Adrenal gland (tissue), 12 donors: ENCODE data around the gene ZC3H12A. TPM values are rescaled to one million over a fixed set of nuclear protein-coding genes. Genes with fewer than 3 reads are reported as not detected.
"Not testable (repeated sequence)": the region's sequence is repeated elsewhere in the genome, so short reads cannot be mapped to it uniquely, and the experiment has no call there.

Source experiments
- DNase-seq, 7 donors: peaks; one replicate each; pipeline ENCODE4 v3.0.0-alpha.2; 2019 to 2020
- H3K27ac ChIP-seq, 5 donors: fragments of 200-600 bp; sonication (generic) in 4 of 5; 1 replicate in 3 of 5; 2 replicates in 2 of 5; pipeline versions ENCODE4 v1.5.1 to v1.8.0; 2016 to 2020; ENCODE audit warnings: mild to moderate bottlenecking in 1 of 5
- H3K27me3 ChIP-seq: fragments of 200-600 bp; 2 replicates; pipeline ENCODE4 v1.8.0; 2021
- H3K36me3 ChIP-seq, 2 donors: fragments of 200-600 bp; replicated peaks in 1 of 2; 1 replicate in 1 of 2; 2 replicates in 1 of 2; pipeline versions ENCODE4 v1.5.1 to v1.8.0; 2018 to 2022
- H3K4me1 ChIP-seq, 2 donors: fragments of 200-600 bp; replicated peaks in 1 of 2; 1 replicate in 1 of 2; 2 replicates in 1 of 2; pipeline versions ENCODE4 v1.5.1 to v1.8.0; 2018 to 2021
- H3K4me3 ChIP-seq, 4 donors: fragments of 200-600 bp; sonication (generic) in 3 of 4; one replicate each; pipeline ENCODE4 v1.5.1; 2016 to 2018
- H3K9me3 ChIP-seq, 3 donors: fragments of 200-600 bp; sonication (generic) in 1 of 3; replicated peaks in 1 of 3; 1 replicate in 2 of 3; 2 replicates in 1 of 3; pipeline versions ENCODE4 v1.5.1 to v1.8.0; 2016 to 2021
- POLR2A ChIP-seq, 2 donors: fragments of 450-650 bp; IDR thresholded peaks; one replicate each; pipeline ENCODE4 v1.6.1; 2017; ENCODE audit warnings: antibody characterized with exemption in 2 of 2, mild to moderate bottlenecking in 2 of 2, moderate library complexity in 1 of 2
- WGBS, 4 donors: extraction: QIAGEN DNeasy Blood & Tissue Kit in 2 of 4; methylation state at CpG; one replicate each; pipeline versions ENCODE4 v1.1.5 to v1.1.7; 2013 to 2017; 5-methylcytosine and 5-hydroxymethylcytosine counted together
- intact Hi-C, 2 donors: fragments of 100-400 bp; cut with DNase I; formaldehyde crosslinking; loops; one replicate each; pipeline versions ENCODE4 v1.14.1 to v1.15.0; 2022 to 2023
- polyA plus RNA-seq, 3 donors: library from polyadenylated mRNA; stranded (reverse); fragments of 200-250 nt in 2 of 3; fragments of 350-450 nt in 1 of 3; fragmentation: Illumina TruSeq in 1 of 3; extraction: RNeasy Lipid Tissue Mini Kit (QIAGEN cat#74804) in 1 of 3; gene quantifications; one replicate each; pipeline ENCODE4 v1.2.3, GENCODE V29; 2013 to 2014
- total RNA-seq, 9 donors: library from RNA; depleted of rRNA in 4 of 9; stranded (reverse); fragments of >200 nt in 4 of 9; fragments of 120-200 nt in 1 of 9; fragmentation: NEBNext Ultra II Directional in 1 of 9; extraction: Animal tissue kit (Norgen Biotek cat#: 25700) in 1 of 9; gene quantifications; one replicate each; pipeline versions ENCODE4 v1.1.0 to v1.2.4, GENCODE V29; 2013 to 2023
- TF ChIP-seq, protein P1 (sequence below), 6 experiments: fragments of 450-650 bp in 4 of 6; fragments of 200-600 bp in 2 of 6; sonication (generic) in 1 of 6; IDR thresholded peaks; 1 replicate in 5 of 6; 2 replicates in 1 of 6; pipeline versions ENCODE4 v1.5.1 to v1.8.0; 2016 to 2021; ENCODE audit warnings: antibody characterized with exemption in 6 of 6, mild to moderate bottlenecking in 2 of 6, moderate library complexity in 1 of 6
- donor health status: healthy with polysubstance abuse.
- donor health status: Bipolar disorder and iron deficiency.
- donor health status: DM: yes; HTN: yes; CAD: no.
- donor health status: DM: no; HTN: no; CAD: no.
- donor health status: DM: no; HTN: no; CAD: no.
- donor health status: DM: yes; HTN: yes; CAD: no.

The ZC3H12A gene
- total and polyA plus RNA-seq, 12 donors, result 3.2 to 53.0 (median 17.4) TPM

GRCh38 chr1:37497832-37498231 lies 23.5 kb downstream of the ZC3H12A start:
- intact Hi-C loops, result no loop called here
- Histone ChIP-seq H3K4me3 (no peak overlapping the region), H3K27ac (no peak overlapping the region), H3K4me1 (peaks cover 9 to 12% of the 10 kb centered on the region in 2 donors), H3K36me3 (peaks cover 0 to 47% of the 10 kb centered on the region in 2 donors), H3K27me3 (no peaks in the 10 kb centered on the region), H3K9me3 (no peaks in the 10 kb centered on the region)
- no peak for DNase-seq
- whole genome bisulfite sequencing, 4 donors, result 92 to 100% (median 98%) methylated on average over 2 of the region's 2 CpGs
- TF ChIP-seq POLR2A (IDR thresholded peaks at IDR 0.05), result no peak
- TF ChIP-seq, protein P1, sequence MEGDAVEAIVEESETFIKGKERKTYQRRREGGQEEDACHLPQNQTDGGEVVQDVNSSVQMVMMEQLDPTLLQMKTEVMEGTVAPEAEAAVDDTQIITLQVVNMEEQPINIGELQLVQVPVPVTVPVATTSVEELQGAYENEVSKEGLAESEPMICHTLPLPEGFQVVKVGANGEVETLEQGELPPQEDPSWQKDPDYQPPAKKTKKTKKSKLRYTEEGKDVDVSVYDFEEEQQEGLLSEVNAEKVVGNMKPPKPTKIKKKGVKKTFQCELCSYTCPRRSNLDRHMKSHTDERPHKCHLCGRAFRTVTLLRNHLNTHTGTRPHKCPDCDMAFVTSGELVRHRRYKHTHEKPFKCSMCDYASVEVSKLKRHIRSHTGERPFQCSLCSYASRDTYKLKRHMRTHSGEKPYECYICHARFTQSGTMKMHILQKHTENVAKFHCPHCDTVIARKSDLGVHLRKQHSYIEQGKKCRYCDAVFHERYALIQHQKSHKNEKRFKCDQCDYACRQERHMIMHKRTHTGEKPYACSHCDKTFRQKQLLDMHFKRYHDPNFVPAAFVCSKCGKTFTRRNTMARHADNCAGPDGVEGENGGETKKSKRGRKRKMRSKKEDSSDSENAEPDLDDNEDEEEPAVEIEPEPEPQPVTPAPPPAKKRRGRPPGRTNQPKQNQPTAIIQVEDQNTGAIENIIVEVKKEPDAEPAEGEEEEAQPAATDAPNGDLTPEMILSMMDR (IDR thresholded peaks at IDR 0.05), result no peak

DNA sequence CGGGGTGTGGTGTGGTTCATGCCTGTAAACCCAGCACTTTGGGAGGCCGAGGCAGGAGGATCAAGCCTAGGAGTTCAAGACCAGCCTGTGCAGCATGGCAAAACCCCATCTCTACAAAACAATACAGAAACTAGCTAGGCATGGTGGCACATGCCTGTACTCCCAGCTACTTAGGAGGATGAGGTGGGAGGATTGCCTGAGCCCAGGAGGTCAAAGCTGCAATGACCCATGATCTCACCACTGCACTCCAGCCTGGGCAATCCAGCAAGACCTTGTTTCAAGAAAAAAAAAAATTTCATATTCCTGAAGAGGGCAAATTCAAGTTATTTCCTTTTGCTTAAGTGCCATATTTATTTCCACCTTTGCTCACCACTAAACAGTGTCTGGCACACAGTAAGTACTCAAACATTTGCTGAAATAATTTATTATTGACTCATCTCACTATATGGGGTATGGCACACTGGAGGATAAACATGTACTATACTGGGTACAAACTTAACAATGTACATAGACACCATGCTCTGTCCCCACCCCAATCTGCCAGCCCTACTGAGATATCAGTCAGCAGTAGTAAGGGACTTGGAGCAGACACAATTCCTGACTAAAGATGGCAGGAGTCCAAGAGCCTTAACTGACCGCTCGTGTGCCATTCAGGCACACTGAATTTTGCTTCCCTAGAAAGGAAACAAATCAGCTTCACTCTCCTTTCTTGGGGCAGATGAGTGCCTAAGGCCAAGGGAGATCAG lies 24.7 kb downstream of the ZC3H12A start:
- DNase-seq, result peak in 6 of 7 donors; percentile 43 to 79 (median 56)
- Histone ChIP-seq H3K36me3 (peaks cover 0 to 39% of the 10 kb centered on the region in 2 donors), H3K27me3 (no peaks in the 10 kb centered on the region), H3K9me3 (no peaks in the 10 kb centered on the region), H3K4me1 (peaks cover 9 to 12% of the 10 kb centered on the region in 2 donors), H3K27ac (peak overlapping the region in 3 of 5 donors; percentile 6 to 42 (median 22)), H3K4me3 (no peak overlapping the region)
- intact Hi-C loops, result no loop called here
- 52 to 62% (median 56%) methylated on average over 4 of the region's 4 CpGs for WGBS, 4 donors
- TF ChIP-seq, protein P1 (IDR thresholded peaks at IDR 0.05), result no peak
- TF ChIP-seq POLR2A (IDR thresholded peaks at IDR 0.05), result no peak

- intact Hi-C loops, result no loop called here
- TF ChIP-seq, protein P1 (IDR thresholded peaks at IDR 0.05), result no peak
- no peak for TF ChIP-seq POLR2A (IDR thresholded peaks at IDR 0.05)
- DNase-seq, result no peak
- Histone ChIP-seq H3K9me3 (no peaks in the 10 kb centered on the region), H3K36me3 (peaks cover 0 to 36% of the 10 kb centered on the region in 2 donors), H3K27ac (no peak overlapping the region), H3K27me3 (no peaks in the 10 kb centered on the region), H3K4me3 (no peak overlapping the region), H3K4me1 (peaks cover 9 to 12% of the 10 kb centered on the region in 2 donors)
- WGBS, 4 donors, result 89 to 93% (median 90%) methylated on average over 5 of the region's 5 CpGs
Measured at GRCh38 chr1:37501661-37502060, 27.3 kb downstream of the ZC3H12A start.

DNA sequence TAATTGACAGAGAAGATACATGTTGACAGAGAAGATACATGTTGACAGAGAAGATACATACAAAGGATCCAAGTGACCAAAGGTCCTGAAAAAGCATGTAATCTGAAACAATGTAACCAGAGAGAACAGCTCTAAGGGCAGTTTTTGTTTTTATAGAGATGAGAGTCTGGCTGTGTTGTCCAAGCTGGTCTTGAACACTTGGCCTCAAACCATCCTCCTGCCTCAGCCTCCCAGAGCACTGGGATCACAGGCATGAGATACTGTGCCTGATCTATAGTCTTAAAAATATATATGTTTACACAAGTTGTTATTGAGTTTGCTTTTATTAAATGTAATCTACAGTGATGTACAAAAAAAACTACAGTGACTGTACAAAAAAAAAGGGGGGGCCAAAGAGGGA lies 27.7 kb downstream of the ZC3H12A start:
- intact Hi-C loops, result no loop called here
- Histone ChIP-seq H3K27ac (no peak overlapping the region), H3K4me1 (peaks cover 9 to 12% of the 10 kb centered on the region in 2 donors), H3K36me3 (peaks cover 0 to 36% of the 10 kb centered on the region in 2 donors), H3K27me3 (no peaks in the 10 kb centered on the region), H3K9me3 (no peaks in the 10 kb centered on the region), H3K4me3 (no peak overlapping the region)
- no peak for DNase-seq
- TF ChIP-seq, protein P1 (IDR thresholded peaks at IDR 0.05), result no peak
- TF ChIP-seq POLR2A (IDR thresholded peaks at IDR 0.05), result no peak

DNA sequence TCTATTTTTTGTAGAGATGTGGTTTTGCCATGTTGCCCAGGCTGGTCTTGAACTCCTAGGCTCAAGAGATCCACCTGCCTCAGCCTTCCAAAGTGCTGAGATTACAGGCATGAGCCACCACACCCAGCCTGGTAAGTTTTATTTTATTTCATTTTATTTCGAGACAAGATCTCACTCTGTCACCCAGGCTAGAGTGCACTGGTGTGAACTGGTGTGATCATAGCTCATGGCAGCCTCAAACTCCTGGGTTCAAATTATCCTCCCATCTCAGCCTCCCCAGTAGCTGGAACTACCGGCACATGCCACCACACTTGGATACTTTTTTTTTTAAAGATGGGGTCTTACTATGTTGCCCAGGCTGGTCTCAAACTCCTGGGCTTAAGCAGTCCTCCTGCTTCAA lies 28.4 kb downstream of the ZC3H12A start:
- Histone ChIP-seq H3K36me3 (peaks cover 0 to 37% of the 10 kb centered on the region in 2 donors), H3K4me1 (peaks cover 9 to 12% of the 10 kb centered on the region in 2 donors)
- H3K9me3 ChIP-seq, H3K27me3 ChIP-seq, H3K4me3 ChIP-seq, intact Hi-C loops, H3K27ac ChIP-seq, DNase-seq: not testable (repeated sequence)
- 93 to 97% (median 95%) methylated on average over 2 of the region's 2 CpGs for WGBS, 4 donors
